WTC11 (cell line): Measurements from ENCODE around the gene MAMLD1.

ENCODE experiments used
- ATF1 ChIP-seq: sonication (generic); formaldehyde crosslinking; IDR thresholded peaks from 2 replicates; pipeline ENCODE4 v1.8.1; 2023; ENCODE audit warnings: mild to moderate bottlenecking, moderate library complexity, missing genetic modification reagents
- ATF3 ChIP-seq: sonication (generic); formaldehyde crosslinking; conservative IDR thresholded peaks from 2 replicates; pipeline ENCODE4 v1.8.1; 2022; ENCODE audit warnings: mild to moderate bottlenecking, missing genetic modification reagents
- CREB1 ChIP-seq: sonication (generic); formaldehyde crosslinking; IDR thresholded peaks from 2 replicates; pipeline ENCODE4 v1.8.0; 2023; ENCODE audit warnings: mild to moderate bottlenecking, missing genetic modification reagents
- E2F5 ChIP-seq: sonication (generic); formaldehyde crosslinking; IDR thresholded peaks from 2 replicates; pipeline ENCODE4 v1.8.1; 2022; ENCODE audit warnings: mild to moderate bottlenecking, moderate library complexity, missing genetic modification reagents
- HMGXB4 ChIP-seq: sonication (generic); formaldehyde crosslinking; IDR thresholded peaks from 2 replicates; pipeline ENCODE4 v1.8.1; 2023; ENCODE audit warnings: mild to moderate bottlenecking, moderate library complexity, missing genetic modification reagents
- SP1 ChIP-seq: sonication (generic); formaldehyde crosslinking; conservative IDR thresholded peaks from 2 replicates; pipeline ENCODE4 v1.8.1; 2022; ENCODE audit warnings: missing genetic modification reagents
- TEAD4 ChIP-seq: sonication (generic); formaldehyde crosslinking; IDR thresholded peaks from 2 replicates; pipeline ENCODE4 v1.8.0; 2022; ENCODE audit warnings: mild to moderate bottlenecking, missing genetic modification reagents
- ZNF121 ChIP-seq: sonication (generic); formaldehyde crosslinking; IDR thresholded peaks from 2 replicates; pipeline ENCODE4 v1.8.0; 2023; ENCODE audit warnings: missing genetic modification reagents
- ZNF423 ChIP-seq: fragments of 250-450 bp; sonication (Bioruptor Pico); IDR thresholded peaks from 2 replicates; pipeline ENCODE4 v2.1.2; 2022; ENCODE audit warnings: mild to moderate bottlenecking, moderate library complexity
- TF ChIP-seq, protein P1 (sequence below): sonication (generic); formaldehyde crosslinking; IDR thresholded peaks from 2 replicates; pipeline ENCODE4 v1.8.0; 2022; ENCODE audit warnings: mild to moderate bottlenecking, missing genetic modification reagents
- TF ChIP-seq, protein P2 (sequence below): fragments of 200-600 bp; IDR thresholded peaks from 2 replicates; pipeline ENCODE4 v1.8.0; 2022; ENCODE audit warnings: antibody characterized with exemption
- TF ChIP-seq, protein P3 (sequence below): sonication (generic); formaldehyde crosslinking; IDR thresholded peaks from 2 replicates; pipeline ENCODE4 v1.8.1; 2022; ENCODE audit warnings: low read depth, mild to moderate bottlenecking, moderate library complexity, missing genetic modification reagents, borderline replicate concordance
- TF ChIP-seq, protein P4 (sequence below): sonication (generic); formaldehyde crosslinking; IDR thresholded peaks from 2 replicates; pipeline ENCODE4 v1.8.1; 2023; ENCODE audit warnings: mild to moderate bottlenecking, missing genetic modification reagents, borderline replicate concordance

- TF ChIP-seq, protein P1, sequence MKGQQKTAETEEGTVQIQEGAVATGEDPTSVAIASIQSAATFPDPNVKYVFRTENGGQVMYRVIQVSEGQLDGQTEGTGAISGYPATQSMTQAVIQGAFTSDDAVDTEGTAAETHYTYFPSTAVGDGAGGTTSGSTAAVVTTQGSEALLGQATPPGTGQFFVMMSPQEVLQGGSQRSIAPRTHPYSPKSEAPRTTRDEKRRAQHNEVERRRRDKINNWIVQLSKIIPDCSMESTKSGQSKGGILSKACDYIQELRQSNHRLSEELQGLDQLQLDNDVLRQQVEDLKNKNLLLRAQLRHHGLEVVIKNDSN (CRISPR knock-in tag): no peak
- TF ChIP-seq SP1 (CRISPR knock-in tag) (no peak), E2F5 (no peak), ZNF423 (no peak), HMGXB4 (CRISPR knock-in tag) (no peak), TEAD4 (CRISPR knock-in tag) (no peak), CREB1 (CRISPR knock-in tag) (no peak), ATF3 (CRISPR knock-in tag) (no peak), ATF1 (CRISPR knock-in tag) (no peak), ZNF121 (CRISPR knock-in tag) (no peak)
- TF ChIP-seq, protein P2, sequence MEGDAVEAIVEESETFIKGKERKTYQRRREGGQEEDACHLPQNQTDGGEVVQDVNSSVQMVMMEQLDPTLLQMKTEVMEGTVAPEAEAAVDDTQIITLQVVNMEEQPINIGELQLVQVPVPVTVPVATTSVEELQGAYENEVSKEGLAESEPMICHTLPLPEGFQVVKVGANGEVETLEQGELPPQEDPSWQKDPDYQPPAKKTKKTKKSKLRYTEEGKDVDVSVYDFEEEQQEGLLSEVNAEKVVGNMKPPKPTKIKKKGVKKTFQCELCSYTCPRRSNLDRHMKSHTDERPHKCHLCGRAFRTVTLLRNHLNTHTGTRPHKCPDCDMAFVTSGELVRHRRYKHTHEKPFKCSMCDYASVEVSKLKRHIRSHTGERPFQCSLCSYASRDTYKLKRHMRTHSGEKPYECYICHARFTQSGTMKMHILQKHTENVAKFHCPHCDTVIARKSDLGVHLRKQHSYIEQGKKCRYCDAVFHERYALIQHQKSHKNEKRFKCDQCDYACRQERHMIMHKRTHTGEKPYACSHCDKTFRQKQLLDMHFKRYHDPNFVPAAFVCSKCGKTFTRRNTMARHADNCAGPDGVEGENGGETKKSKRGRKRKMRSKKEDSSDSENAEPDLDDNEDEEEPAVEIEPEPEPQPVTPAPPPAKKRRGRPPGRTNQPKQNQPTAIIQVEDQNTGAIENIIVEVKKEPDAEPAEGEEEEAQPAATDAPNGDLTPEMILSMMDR: no peak
- TF ChIP-seq, protein P3, sequence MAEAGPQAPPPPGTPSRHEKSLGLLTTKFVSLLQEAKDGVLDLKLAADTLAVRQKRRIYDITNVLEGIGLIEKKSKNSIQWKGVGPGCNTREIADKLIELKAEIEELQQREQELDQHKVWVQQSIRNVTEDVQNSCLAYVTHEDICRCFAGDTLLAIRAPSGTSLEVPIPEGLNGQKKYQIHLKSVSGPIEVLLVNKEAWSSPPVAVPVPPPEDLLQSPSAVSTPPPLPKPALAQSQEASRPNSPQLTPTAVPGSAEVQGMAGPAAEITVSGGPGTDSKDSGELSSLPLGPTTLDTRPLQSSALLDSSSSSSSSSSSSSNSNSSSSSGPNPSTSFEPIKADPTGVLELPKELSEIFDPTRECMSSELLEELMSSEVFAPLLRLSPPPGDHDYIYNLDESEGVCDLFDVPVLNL (CRISPR knock-in tag): no peak
- TF ChIP-seq, protein P4, sequence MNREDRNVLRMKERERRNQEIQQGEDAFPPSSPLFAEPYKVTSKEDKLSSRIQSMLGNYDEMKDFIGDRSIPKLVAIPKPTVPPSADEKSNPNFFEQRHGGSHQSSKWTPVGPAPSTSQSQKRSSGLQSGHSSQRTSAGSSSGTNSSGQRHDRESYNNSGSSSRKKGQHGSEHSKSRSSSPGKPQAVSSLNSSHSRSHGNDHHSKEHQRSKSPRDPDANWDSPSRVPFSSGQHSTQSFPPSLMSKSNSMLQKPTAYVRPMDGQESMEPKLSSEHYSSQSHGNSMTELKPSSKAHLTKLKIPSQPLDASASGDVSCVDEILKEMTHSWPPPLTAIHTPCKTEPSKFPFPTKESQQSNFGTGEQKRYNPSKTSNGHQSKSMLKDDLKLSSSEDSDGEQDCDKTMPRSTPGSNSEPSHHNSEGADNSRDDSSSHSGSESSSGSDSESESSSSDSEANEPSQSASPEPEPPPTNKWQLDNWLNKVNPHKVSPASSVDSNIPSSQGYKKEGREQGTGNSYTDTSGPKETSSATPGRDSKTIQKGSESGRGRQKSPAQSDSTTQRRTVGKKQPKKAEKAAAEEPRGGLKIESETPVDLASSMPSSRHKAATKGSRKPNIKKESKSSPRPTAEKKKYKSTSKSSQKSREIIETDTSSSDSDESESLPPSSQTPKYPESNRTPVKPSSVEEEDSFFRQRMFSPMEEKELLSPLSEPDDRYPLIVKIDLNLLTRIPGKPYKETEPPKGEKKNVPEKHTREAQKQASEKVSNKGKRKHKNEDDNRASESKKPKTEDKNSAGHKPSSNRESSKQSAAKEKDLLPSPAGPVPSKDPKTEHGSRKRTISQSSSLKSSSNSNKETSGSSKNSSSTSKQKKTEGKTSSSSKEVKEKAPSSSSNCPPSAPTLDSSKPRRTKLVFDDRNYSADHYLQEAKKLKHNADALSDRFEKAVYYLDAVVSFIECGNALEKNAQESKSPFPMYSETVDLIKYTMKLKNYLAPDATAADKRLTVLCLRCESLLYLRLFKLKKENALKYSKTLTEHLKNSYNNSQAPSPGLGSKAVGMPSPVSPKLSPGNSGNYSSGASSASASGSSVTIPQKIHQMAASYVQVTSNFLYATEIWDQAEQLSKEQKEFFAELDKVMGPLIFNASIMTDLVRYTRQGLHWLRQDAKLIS: no peak
Observed at GRCh38 chrX:150514462-150514861, 151.3 kb downstream of the MAMLD1 start.
